Measurements from ENCODE around the gene NOC4L.

NOC4L gene

GRCh38 chr12:132201391-132202120 is 57.3 kb downstream of the NOC4L start:
- no peak for TF ChIP-seq TEAD4 (IDR thresholded peaks at IDR 0.05)

Data from Ishikawa (cell line).